ENCODE results near the gene MAP4K4. TPM values are rescaled to one million over a fixed set of nuclear protein-coding genes. Genes with fewer than 3 reads are reported as not detected.

Gene MAP4K4
- total and polyA plus RNA-seq, 2 donors from 2014 or later, result 8.4 to 62.8 TPM

GRCh38 chr2:101718993-101719571 lies 21.6 kb downstream of the MAP4K4 start:
- Histone ChIP-seq H3K36me3 (ENCODE audit: control insufficient read depth in 2 of 3, insufficient read depth in 3 of 3, low read length in 3 of 3) (no peaks in the 10 kb centered on the region), H3K9ac (ENCODE audit: low read length in 3 of 3) (no peak overlapping the region), H3K27ac (ENCODE audit: low read depth in 2 of 2, low read length in 2 of 2) (no peak overlapping the region), H3K27me3 (ENCODE audit: control insufficient read depth, insufficient read depth, low read length) (no peaks in the 10 kb centered on the region), H3K4me3 (ENCODE audit: low read length in 3 of 3) (no peak overlapping the region), H3K9me3 (ENCODE audit: control insufficient read depth in 2 of 3, insufficient read depth in 1 of 3, low read length in 3 of 3) (no peaks in the 10 kb centered on the region), H3K4me1 (ENCODE audit: control insufficient read depth in 2 of 3, insufficient read depth in 2 of 3, low read depth in 1 of 3, low read length in 3 of 3) (peaks cover 0 to 8% (median 4%) of the 10 kb centered on the region in 3 donors)
- intact Hi-C loops (cut with DNase I), result no loop called here
- TF ChIP-seq, protein P1, sequence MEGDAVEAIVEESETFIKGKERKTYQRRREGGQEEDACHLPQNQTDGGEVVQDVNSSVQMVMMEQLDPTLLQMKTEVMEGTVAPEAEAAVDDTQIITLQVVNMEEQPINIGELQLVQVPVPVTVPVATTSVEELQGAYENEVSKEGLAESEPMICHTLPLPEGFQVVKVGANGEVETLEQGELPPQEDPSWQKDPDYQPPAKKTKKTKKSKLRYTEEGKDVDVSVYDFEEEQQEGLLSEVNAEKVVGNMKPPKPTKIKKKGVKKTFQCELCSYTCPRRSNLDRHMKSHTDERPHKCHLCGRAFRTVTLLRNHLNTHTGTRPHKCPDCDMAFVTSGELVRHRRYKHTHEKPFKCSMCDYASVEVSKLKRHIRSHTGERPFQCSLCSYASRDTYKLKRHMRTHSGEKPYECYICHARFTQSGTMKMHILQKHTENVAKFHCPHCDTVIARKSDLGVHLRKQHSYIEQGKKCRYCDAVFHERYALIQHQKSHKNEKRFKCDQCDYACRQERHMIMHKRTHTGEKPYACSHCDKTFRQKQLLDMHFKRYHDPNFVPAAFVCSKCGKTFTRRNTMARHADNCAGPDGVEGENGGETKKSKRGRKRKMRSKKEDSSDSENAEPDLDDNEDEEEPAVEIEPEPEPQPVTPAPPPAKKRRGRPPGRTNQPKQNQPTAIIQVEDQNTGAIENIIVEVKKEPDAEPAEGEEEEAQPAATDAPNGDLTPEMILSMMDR (IDR thresholded peaks at IDR 0.05; ENCODE audit: borderline replicate concordance, extremely low read depth, insufficient read depth), result no peak
- FAIRE-seq (no peak), DNase-seq (no peak)

GRCh38 chr2:101720732-101721131 lies 23.2 kb downstream of the MAP4K4 start:
- no peak overlapping the region for H3K4me3 ChIP-seq (ENCODE audit: low read length in 3 of 3)
- no peaks in the 10 kb centered on the region for H3K36me3 ChIP-seq (ENCODE audit: control insufficient read depth in 2 of 3, insufficient read depth in 3 of 3, low read length in 3 of 3)
- peaks cover 0 to 9% (median 0%) of the 10 kb centered on the region in 3 donors for H3K4me1 ChIP-seq (ENCODE audit: control insufficient read depth in 2 of 3, insufficient read depth in 2 of 3, low read depth in 1 of 3, low read length in 3 of 3)
- H3K27me3 ChIP-seq (ENCODE audit: control insufficient read depth, insufficient read depth, low read length), result no peaks in the 10 kb centered on the region
- no peak overlapping the region for H3K9ac ChIP-seq (ENCODE audit: low read length in 3 of 3)
- intact Hi-C loops (cut with DNase I), result no loop called here
- FAIRE-seq, result no peak
- DNase-seq, result no peak
- no peak overlapping the region for H3K27ac ChIP-seq (ENCODE audit: low read depth in 2 of 2, low read length in 2 of 2)
- H3K9me3 ChIP-seq (ENCODE audit: control insufficient read depth in 2 of 3, insufficient read depth in 1 of 3, low read length in 3 of 3), result no peaks in the 10 kb centered on the region
- TF ChIP-seq, protein P1 (IDR thresholded peaks at IDR 0.05; ENCODE audit: borderline replicate concordance, extremely low read depth, insufficient read depth), result no peak

DNA sequence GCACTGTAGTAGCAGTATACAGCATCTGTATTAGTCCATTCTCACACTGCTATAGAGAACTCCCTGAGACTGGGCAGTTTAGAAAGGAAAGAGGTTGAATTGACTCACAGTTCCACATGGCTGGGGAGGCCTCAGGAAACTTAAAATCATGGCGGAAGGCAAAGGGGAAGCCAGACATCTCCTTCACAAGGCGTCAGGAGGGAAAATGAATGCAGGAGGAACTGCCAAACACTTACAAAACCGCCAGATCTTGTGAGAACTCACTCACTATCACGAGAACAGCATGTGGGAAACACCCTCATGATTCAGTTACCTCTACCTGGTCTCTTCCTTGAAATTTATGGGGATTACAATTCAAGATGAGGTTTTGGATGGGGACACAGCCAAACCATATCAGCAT lies 25.4 kb downstream of the MAP4K4 start:
- Histone ChIP-seq H3K9ac (ENCODE audit: low read length in 3 of 3) (no peak overlapping the region), H3K27ac (ENCODE audit: low read depth in 2 of 2, low read length in 2 of 2) (no peak overlapping the region), H3K36me3 (ENCODE audit: control insufficient read depth in 2 of 3, insufficient read depth in 3 of 3, low read length in 3 of 3) (no peaks in the 10 kb centered on the region), H3K27me3 (ENCODE audit: control insufficient read depth, insufficient read depth, low read length) (no peaks in the 10 kb centered on the region), H3K9me3 (ENCODE audit: control insufficient read depth in 2 of 3, insufficient read depth in 1 of 3, low read length in 3 of 3) (no peaks in the 10 kb centered on the region), H3K4me3 (ENCODE audit: low read length in 3 of 3) (no peak overlapping the region), H3K4me1 (ENCODE audit: control insufficient read depth in 2 of 3, insufficient read depth in 2 of 3, low read depth in 1 of 3, low read length in 3 of 3) (peaks cover 0 to 9% (median 0%) of the 10 kb centered on the region in 3 donors)
- DNase-seq, result no peak
- intact Hi-C loops (cut with DNase I), result no loop called here
- no peak for FAIRE-seq
- TF ChIP-seq, protein P1 (IDR thresholded peaks at IDR 0.05; ENCODE audit: borderline replicate concordance, extremely low read depth, insufficient read depth), result no peak

Measured in kidney (tissue), 14 donors.